IMR-90 (cell line): Measurements from ENCODE around the gene OR2A25. TPM values are rescaled to one million over a fixed set of nuclear protein-coding genes. Genes with fewer than 3 reads are reported as not detected.

Experiments
- ATAC-seq: fragments of 200-7000 bp; cut with Tn5 transposase; 2 replicates; pipeline ENCODE4 v1.9.1; 2020; ENCODE audit warnings: low read depth, mild to moderate bottlenecking, moderate library complexity
- BruUV-seq: library from RNA; stranded (reverse); fragments of 400-500 nt; replicated peaks from 2 replicates; lab custom pipeline; 2021; lab: Mats Ljungman, UMichigan
- CTCF ChIA-PET: fragments of 300-600 bp; formaldehyde crosslinking; extraction: SDS; loops from one replicate; lab custom pipeline; 2021; ENCODE audit warnings: antibody characterized with exemption; lab: Yijun Ruan, JAX
- POLR2A ChIA-PET: fragments of 300-600 bp; sonication (Branson Sonifier 250); formaldehyde crosslinking; loops from one replicate; lab custom pipeline; 2022; ENCODE audit warnings: antibody characterized with exemption; ENCODE audit not compliant: unreplicated experiment; lab: Charles Lee
- DNase-seq: peaks from one replicate; pipeline ENCODE4 v3.0.0; 2013
- H2AFZ ChIP-seq: replicated peaks from 2 replicates; pipeline ENCODE3; 2013; ENCODE audit warnings: low read length, mild to moderate bottlenecking; ENCODE audit not compliant: poor library complexity
- H2AK5ac ChIP-seq: 2 replicates; pipeline ENCODE4 v1.6.1; 2013; ENCODE audit warnings: low read depth, low read length, inconsistent platforms
- H2AK9ac ChIP-seq: replicated peaks from 2 replicates; pipeline ENCODE3; 2013; ENCODE audit warnings: mild to moderate bottlenecking, low read depth, low read length, moderate library complexity; ENCODE audit not compliant: poor library complexity
- H2BK120ac ChIP-seq: 2 replicates; pipeline ENCODE4 v1.6.1; 2013; ENCODE audit warnings: low read depth, low read length, inconsistent platforms
- H2BK15ac ChIP-seq: 3 replicates; pipeline ENCODE4 v1.6.1; 2013; ENCODE audit warnings: low read depth, low read length, inconsistent platforms
- H2BK20ac ChIP-seq: 2 replicates; pipeline ENCODE4 v1.6.1; 2013; ENCODE audit warnings: low read depth, mild to moderate bottlenecking, inconsistent platforms, low read length, moderate library complexity
- H2BK5ac ChIP-seq: 2 replicates; pipeline ENCODE4 v1.6.1; 2013; ENCODE audit warnings: mild to moderate bottlenecking, low read depth, low read length, inconsistent platforms; ENCODE audit not compliant: poor library complexity, severe bottlenecking
- H3K14ac ChIP-seq: replicated peaks from 2 replicates; pipeline ENCODE4 v1.6.1; 2013; ENCODE audit warnings: low read depth, low read length, inconsistent platforms
- H3K18ac ChIP-seq: 2 replicates; pipeline ENCODE4 v1.6.1; 2013; ENCODE audit warnings: low read depth, low read length, control low read depth
- H3K23ac ChIP-seq: 2 replicates; pipeline ENCODE4 v1.6.1; 2013; ENCODE audit warnings: low read depth, low read length, inconsistent platforms
- H3K27ac ChIP-seq: 2 replicates; pipeline ENCODE4 v1.5.1; 2013; ENCODE audit warnings: mild to moderate bottlenecking, control low read depth, low read length; ENCODE audit not compliant: insufficient read depth
- H3K27me3 ChIP-seq: 2 replicates; pipeline ENCODE4 v1.6.1; 2013; ENCODE audit warnings: low read length; ENCODE audit not compliant: control insufficient read depth, insufficient read depth
- H3K36me3 ChIP-seq: 2 replicates; pipeline ENCODE4 v1.6.1; 2013; ENCODE audit warnings: low read length, mixed read lengths; ENCODE audit not compliant: control insufficient read depth, insufficient read depth
- H3K4ac ChIP-seq: 2 replicates; pipeline ENCODE4 v1.6.1; 2013; ENCODE audit warnings: low read depth, low read length, inconsistent platforms
- H3K4me1 ChIP-seq: 2 replicates; pipeline ENCODE4 v1.6.1; 2013; ENCODE audit warnings: low read length, mixed read lengths; ENCODE audit not compliant: control insufficient read depth, insufficient read depth
- H3K4me2 ChIP-seq: 2 replicates; pipeline ENCODE4 v1.6.1; 2013; ENCODE audit warnings: low read depth, mild to moderate bottlenecking, control low read depth, low read length, moderate library complexity
- H3K4me3 ChIP-seq: 2 replicates; pipeline ENCODE4 v1.5.1; 2013; ENCODE audit warnings: low read depth, mild to moderate bottlenecking, control low read depth, low read length, moderate library complexity; ENCODE audit not compliant: insufficient read depth
- H3K56ac ChIP-seq: 2 replicates; pipeline ENCODE4 v1.6.1; 2013; ENCODE audit warnings: low read length, inconsistent platforms; ENCODE audit not compliant: insufficient read depth; ENCODE audit errors: extremely low read depth
- H3K79me1 ChIP-seq, 2 experiments: 2 replicates each; pipeline ENCODE4 v1.6.1; 2013; ENCODE audit warnings: low read length in 2 of 2, inconsistent platforms in 1 of 2, low read depth in 1 of 2
- H3K9ac ChIP-seq: 2 replicates; pipeline ENCODE4 v1.6.1; 2013; ENCODE audit warnings: low read depth, low read length, control low read depth
- H3K9me1 ChIP-seq: 2 replicates; pipeline ENCODE4 v1.6.1; 2013; ENCODE audit warnings: low read length, inconsistent platforms; ENCODE audit not compliant: insufficient read depth
- H3K9me3 ChIP-seq: 2 replicates; pipeline ENCODE4 v1.6.1; 2013; ENCODE audit warnings: low read length; ENCODE audit not compliant: control insufficient read depth, insufficient read depth
- H4K20me1 ChIP-seq: 2 replicates; pipeline ENCODE4 v1.6.1; 2013; ENCODE audit warnings: low read length, inconsistent platforms; ENCODE audit not compliant: insufficient read depth
- H4K5ac ChIP-seq: 2 replicates; pipeline ENCODE4 v1.6.1; 2013; ENCODE audit warnings: mild to moderate bottlenecking, low read depth, low read length, control low read depth
- H4K8ac ChIP-seq, 2 experiments: 2 replicates each; pipeline ENCODE4 v1.6.1; 2013; ENCODE audit warnings: low read depth in 2 of 2, low read length in 2 of 2, control low read depth in 1 of 2, inconsistent platforms in 1 of 2
- H4K91ac ChIP-seq: 2 replicates; pipeline ENCODE4 v1.6.1; 2013; ENCODE audit warnings: low read depth, low read length, inconsistent platforms; ENCODE audit not compliant: insufficient read depth
- BHLHE40 ChIP-seq: fragments of 150-350 bp; IDR thresholded peaks from 2 replicates; pipeline ENCODE4 v1.6.1; 2016; ENCODE audit warnings: mild to moderate bottlenecking, low read depth, low read length
- CHD1 ChIP-seq: IDR thresholded peaks from 2 replicates; pipeline ENCODE4 v1.6.1; 2012; ENCODE audit warnings: low read depth, low read length, improper control_type of control experiment
- CTCF ChIP-seq: conservative IDR thresholded peaks from 2 replicates; pipeline ENCODE4 v1.5.1; 2012; ENCODE audit warnings: mild to moderate bottlenecking, low read depth, low read length, improper control_type of control experiment
- ELK1 ChIP-seq: fragments of 150-350 bp; IDR thresholded peaks from 2 replicates; pipeline ENCODE4 v1.6.1; 2016; ENCODE audit warnings: low read depth, mild to moderate bottlenecking, low read length, moderate library complexity, borderline replicate concordance
- MXI1 ChIP-seq: IDR thresholded peaks from 2 replicates; pipeline ENCODE4 v1.6.1; 2012; ENCODE audit warnings: low read depth, mild to moderate bottlenecking, low read length, moderate library complexity, borderline replicate concordance
- NFE2L2 ChIP-seq: fragments of 150-350 bp; IDR thresholded peaks from 2 replicates; pipeline ENCODE4 v1.6.1; 2016; ENCODE audit warnings: low read depth, mild to moderate bottlenecking, low read length
- RCOR1 ChIP-seq: IDR thresholded peaks from 2 replicates; pipeline ENCODE4 v1.6.1; 2012; ENCODE audit warnings: mild to moderate bottlenecking, low read length, improper control_type of control experiment; ENCODE audit not compliant: insufficient replicate concordance
- dilution Hi-C: fragments of 300-500 bp; cut with HindIII; formaldehyde crosslinking; loops from one replicate; pipeline ENCODE4 v1.14.3; 2018; ENCODE audit warnings: low sequenced_read_pairs; ENCODE audit not compliant: unreplicated experiment
- in situ Hi-C: fragments of 300-500 bp; cut with MboI; formaldehyde crosslinking; loops from 3 replicates; pipeline ENCODE4 v1.14.3; 2019; ENCODE audit warnings: low sequenced_read_pairs, inconsistent platforms, mixed read lengths
- intact Hi-C: fragments of 100-400 bp; cut with micrococcal nuclease; formaldehyde crosslinking; loops from 2 replicates; pipeline ENCODE4 v1.10.0; 2022
- polyA plus RNA-seq, 3 experiments: library from polyadenylated mRNA; depleted of rRNA; stranded (reverse); fragments of >200 nt; gene quantifications; 2 replicates each; pipeline ENCODE4 v1.2.3, GENCODE V29; 2012; ENCODE audit warnings: low replicate concordance in 1 of 3
- total RNA-seq: library from RNA; depleted of rRNA; stranded (reverse); fragments of >200 nt; gene quantifications from 2 replicates; pipeline ENCODE4 v1.2.3, GENCODE V29; 2012

The OR2A25 gene
- total and polyA plus RNA-seq, 2 of the 4 experiments (the other 2 are of a cell fraction), result not detected

GRCh38 chr7:144022169-144022568 lies 47.4 kb upstream of the OR2A25 start:
- Histone ChIP-seq H3K79me1 (no peaks in the 10 kb centered on the region), H3K9me3 (no peaks in the 10 kb centered on the region), H3K9ac (no peak overlapping the region), H4K5ac (no peak overlapping the region), H3K18ac (no peak overlapping the region), H3K4ac (no peak overlapping the region), H2AFZ (no peak overlapping the region), H3K36me3 (no peaks in the 10 kb centered on the region), H4K8ac (no peak overlapping the region), H3K14ac (no peak overlapping the region), H3K9me1 (no peaks in the 10 kb centered on the region), H3K4me1 (no peaks in the 10 kb centered on the region), H3K4me3 (no peak overlapping the region), H2BK15ac (no peak overlapping the region), H2BK20ac (no peak overlapping the region), H3K23ac (no peak overlapping the region), H4K91ac (no peak overlapping the region), H3K27ac (no peak overlapping the region), H2AK5ac (no peak overlapping the region), H2BK5ac (no peak overlapping the region), H3K4me2 (no peak overlapping the region), H3K27me3 (peaks cover 2% of the 10 kb centered on the region), H2BK120ac (no peak overlapping the region), H3K56ac (no peak overlapping the region), H4K20me1 (no peaks in the 10 kb centered on the region), H2AK9ac (no peak overlapping the region)
- BruUV-seq, result no TSS peak
- in situ Hi-C loops (no loop called here), dilution Hi-C loops (no loop called here), intact Hi-C loops (no loop called here)
- POLR2A ChIA-PET, result no interaction called here
- ATAC-seq (no peak), DNase-seq (no peak)
- CTCF ChIA-PET, result no interaction called here
- TF ChIP-seq ELK1 (no peak), CTCF (no peak), CHD1 (no peak), NFE2L2 (no peak), MXI1 (no peak), RCOR1 (no peak), BHLHE40 (no peak)
